HG03354 (cell line): ENCODE measurements around the gene TPH1.
"Not testable (repeated sequence)": the region's sequence is repeated elsewhere in the genome, so short reads cannot be mapped to it uniquely, and the experiment has no call there.

Experiments
- ATAC-seq: cut with Tn5 transposase; IDR thresholded peaks from one replicate; pipeline ENCODE4 v1.9.1; 2021; ENCODE audit warnings: mild to moderate bottlenecking; ENCODE audit not compliant: unreplicated experiment, poor library complexity, severe bottlenecking

Gene TPH1

GRCh38 chr11:18036456-18036855 is 9.6 kb downstream of the TPH1 start:
- no peak for ATAC-seq

- no peak for ATAC-seq
Observed at GRCh38 chr11:18027475-18027874, 18.6 kb downstream of the TPH1 start.

- no peak for ATAC-seq
Observed at GRCh38 chr11:18022419-18022818, 23.6 kb downstream of the TPH1 start.

- ATAC-seq: no peak
Observed at GRCh38 chr11:18019650-18020049, 26.4 kb downstream of the TPH1 start.

- ATAC-seq: no peak
Observed at GRCh38 chr11:18016789-18017188, 29.3 kb downstream of the TPH1 start.

GRCh38 chr11:18014876-18015275 is 31.2 kb downstream of the TPH1 start:
- ATAC-seq: no peak

GRCh38 chr11:18013790-18014507 is 32.1 kb downstream of the TPH1 start:
- no peak for ATAC-seq

GRCh38 chr11:18012906-18013781 is 32.9 kb downstream of the TPH1 start, which contains the start of gene SERGEF:
SERGEF (minus strand) TSS chr11:18013047; CDS start chr11:18013010, 37 bp downstream.
- ATAC-seq: peak; percentile 88

- peak; percentile 16 for ATAC-seq
Observed at GRCh38 chr11:18012122-18012905, 33.8 kb downstream of the TPH1 start.

- ATAC-seq: no peak
Observed at GRCh38 chr11:18011633-18012032, 34.4 kb downstream of the TPH1 start.

- no peak for ATAC-seq
Observed at GRCh38 chr11:18010977-18011586, 35.0 kb downstream of the TPH1 start.

- ATAC-seq: no peak
Observed at GRCh38 chr11:18010121-18010670, 35.9 kb downstream of the TPH1 start.

- ATAC-seq: no peak
Observed at GRCh38 chr11:18005376-18006129, 40.5 kb downstream of the TPH1 start.

- peak; percentile 43 for ATAC-seq
Observed at GRCh38 chr11:18001191-18001590, 44.9 kb downstream of the TPH1 start.

GRCh38 chr11:18000760-18001159 is 45.3 kb downstream of the TPH1 start:
- ATAC-seq: peak; percentile 95

GRCh38 chr11:18000128-18000527 is 45.9 kb downstream of the TPH1 start:
- ATAC-seq: not testable (repeated sequence)
